ENCODE measurements around the gene PDZRN3.

The PDZRN3 gene

DNA sequence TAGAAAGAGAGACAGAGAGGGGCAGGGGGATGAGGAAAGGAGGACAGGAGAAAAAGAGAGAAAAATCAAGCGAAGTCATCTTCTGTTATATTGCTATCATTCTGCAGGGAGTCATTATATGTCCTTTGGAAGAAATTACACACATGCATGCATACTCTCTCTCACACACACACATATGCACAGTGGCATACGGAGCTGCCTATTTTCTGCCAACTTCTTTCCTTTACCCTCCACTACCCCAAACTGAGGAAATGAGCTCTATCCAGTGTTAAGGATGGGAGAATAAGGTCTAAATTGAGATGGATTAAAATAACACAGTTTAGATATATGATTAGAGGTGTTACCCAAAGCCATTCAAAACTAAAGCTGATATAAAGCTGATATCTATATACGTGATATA, 48.8 kb downstream of the PDZRN3 start:
- no peak for ATAC-seq
- TF ChIP-seq, protein P1, sequence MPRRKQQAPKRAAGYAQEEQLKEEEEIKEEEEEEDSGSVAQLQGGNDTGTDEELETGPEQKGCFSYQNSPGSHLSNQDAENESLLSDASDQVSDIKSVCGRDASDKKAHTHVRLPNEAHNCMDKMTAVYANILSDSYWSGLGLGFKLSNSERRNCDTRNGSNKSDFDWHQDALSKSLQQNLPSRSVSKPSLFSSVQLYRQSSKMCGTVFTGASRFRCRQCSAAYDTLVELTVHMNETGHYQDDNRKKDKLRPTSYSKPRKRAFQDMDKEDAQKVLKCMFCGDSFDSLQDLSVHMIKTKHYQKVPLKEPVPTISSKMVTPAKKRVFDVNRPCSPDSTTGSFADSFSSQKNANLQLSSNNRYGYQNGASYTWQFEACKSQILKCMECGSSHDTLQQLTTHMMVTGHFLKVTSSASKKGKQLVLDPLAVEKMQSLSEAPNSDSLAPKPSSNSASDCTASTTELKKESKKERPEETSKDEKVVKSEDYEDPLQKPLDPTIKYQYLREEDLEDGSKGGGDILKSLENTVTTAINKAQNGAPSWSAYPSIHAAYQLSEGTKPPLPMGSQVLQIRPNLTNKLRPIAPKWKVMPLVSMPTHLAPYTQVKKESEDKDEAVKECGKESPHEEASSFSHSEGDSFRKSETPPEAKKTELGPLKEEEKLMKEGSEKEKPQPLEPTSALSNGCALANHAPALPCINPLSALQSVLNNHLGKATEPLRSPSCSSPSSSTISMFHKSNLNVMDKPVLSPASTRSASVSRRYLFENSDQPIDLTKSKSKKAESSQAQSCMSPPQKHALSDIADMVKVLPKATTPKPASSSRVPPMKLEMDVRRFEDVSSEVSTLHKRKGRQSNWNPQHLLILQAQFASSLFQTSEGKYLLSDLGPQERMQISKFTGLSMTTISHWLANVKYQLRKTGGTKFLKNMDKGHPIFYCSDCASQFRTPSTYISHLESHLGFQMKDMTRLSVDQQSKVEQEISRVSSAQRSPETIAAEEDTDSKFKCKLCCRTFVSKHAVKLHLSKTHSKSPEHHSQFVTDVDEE (CRISPR knock-in tag; IDR thresholded peaks at IDR 0.05): no peak

DNA sequence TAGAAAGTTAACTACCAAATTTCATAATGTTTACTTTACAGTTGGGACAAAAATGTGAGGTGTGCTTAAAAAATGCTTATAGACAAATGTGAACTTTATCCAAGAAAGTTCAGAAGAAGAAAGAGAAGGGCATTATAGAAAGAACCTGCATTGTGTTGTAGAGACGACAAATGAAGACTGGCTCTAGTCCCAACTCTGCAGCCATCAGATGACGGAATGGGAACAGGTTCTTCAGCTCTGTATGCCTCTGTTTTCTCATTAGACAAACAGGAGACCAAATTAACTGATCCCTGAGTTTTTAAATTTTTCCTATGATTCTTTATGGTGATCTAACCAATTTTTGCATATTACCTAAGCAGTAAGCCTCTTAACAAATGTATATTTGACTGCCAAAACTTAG, 49.2 kb downstream of the PDZRN3 start:
- TF ChIP-seq OSR1 (CRISPR knock-in tag; IDR thresholded peaks at IDR 0.05): no peak
- no peak for TF ChIP-seq ZNF565 (CRISPR knock-in tag; conservative IDR thresholded peaks at IDR 0.05; ENCODE audit: low read depth)
- no peak for TF ChIP-seq TCF4 (CRISPR knock-in tag; IDR thresholded peaks at IDR 0.05; ENCODE audit: borderline replicate concordance)
- ATAC-seq: no peak

GRCh38 chr3:73573204-73573603, 51.5 kb downstream of the PDZRN3 start:
- TF ChIP-seq ESRRG (CRISPR knock-in tag; IDR thresholded peaks at IDR 0.05): no peak
- no peak for TF ChIP-seq SNAI2 (CRISPR knock-in tag; IDR thresholded peaks at IDR 0.05)
- TF ChIP-seq BACH2 (CRISPR knock-in tag; IDR thresholded peaks at IDR 0.05; ENCODE audit: borderline replicate concordance): no peak
- TF ChIP-seq GLIS3 (CRISPR knock-in tag; IDR thresholded peaks at IDR 0.05): no peak
- no peak for ATAC-seq

DNA sequence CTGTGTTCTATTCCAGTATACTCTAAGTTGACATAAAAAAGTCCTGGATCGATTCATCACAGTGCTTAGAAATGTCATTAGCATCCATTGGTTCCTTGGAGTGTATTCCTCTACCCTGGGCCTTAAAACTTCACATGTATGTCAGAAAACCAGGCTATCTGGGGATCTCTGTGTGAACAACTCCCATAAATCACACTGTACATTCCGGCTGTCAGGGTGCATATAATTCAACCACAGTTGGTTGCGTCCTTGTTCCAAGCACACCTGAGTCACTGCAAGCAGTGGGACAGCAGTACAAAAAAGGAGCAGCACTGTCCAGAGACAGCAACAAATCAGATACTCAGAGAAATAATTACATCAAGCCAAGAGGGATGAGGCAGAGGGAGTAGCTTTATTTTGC, 52.4 kb downstream of the PDZRN3 start:
- peak; percentile 41 for ATAC-seq
- TF ChIP-seq ISL1 (CRISPR knock-in tag; IDR thresholded peaks at IDR 0.05) (peak; percentile 33; the same call in 1 of the 2 replicates), CSRNP3 (CRISPR knock-in tag; IDR thresholded peaks at IDR 0.05) (no peak), PATZ1 (CRISPR knock-in tag; IDR thresholded peaks at IDR 0.05; ENCODE audit: borderline replicate concordance) (peak; percentile 38; the same call in 1 of the 2 replicates), SNAI2 (CRISPR knock-in tag; IDR thresholded peaks at IDR 0.05) (0 out of 2 replicates have a peak, but pooled peaks have one; percentile 43), OSR1 (CRISPR knock-in tag; IDR thresholded peaks at IDR 0.05) (no peak), PPARA (CRISPR knock-in tag; IDR thresholded peaks at IDR 0.05; ENCODE audit: borderline replicate concordance) (no peak), ZFP3 (CRISPR knock-in tag; IDR thresholded peaks at IDR 0.05) (no peak), TCF4 (CRISPR knock-in tag; IDR thresholded peaks at IDR 0.05; ENCODE audit: borderline replicate concordance) (no peak), CSDC2 (CRISPR knock-in tag; IDR thresholded peaks at IDR 0.05) (no peak), RARB (CRISPR knock-in tag; IDR thresholded peaks at IDR 0.05) (no peak), ZNF70 (CRISPR knock-in tag; IDR thresholded peaks at IDR 0.05) (no peak)

GRCh38 chr3:73571238-73571794, 53.4 kb downstream of the PDZRN3 start:
- ATAC-seq: no peak
- TF ChIP-seq, protein P1 (CRISPR knock-in tag; IDR thresholded peaks at IDR 0.05): no peak
- TF ChIP-seq PPARA (CRISPR knock-in tag; IDR thresholded peaks at IDR 0.05; ENCODE audit: borderline replicate concordance) (no peak), ZNF8 (CRISPR knock-in tag; IDR thresholded peaks at IDR 0.05) (no peak), CSDC2 (CRISPR knock-in tag; IDR thresholded peaks at IDR 0.05) (no peak), ZNF70 (CRISPR knock-in tag; IDR thresholded peaks at IDR 0.05) (no peak), OSR1 (CRISPR knock-in tag; IDR thresholded peaks at IDR 0.05) (no peak), SNAI2 (CRISPR knock-in tag; IDR thresholded peaks at IDR 0.05) (no peak), TOX (CRISPR knock-in tag; IDR thresholded peaks at IDR 0.05; ENCODE audit: borderline replicate concordance) (no peak), ZC3H10 (CRISPR knock-in tag; IDR thresholded peaks at IDR 0.05) (no peak), POU6F1 (CRISPR knock-in tag; IDR thresholded peaks at IDR 0.05; ENCODE audit: borderline replicate concordance, low read depth) (no peak), RARB (CRISPR knock-in tag; IDR thresholded peaks at IDR 0.05) (no peak), ZFP3 (CRISPR knock-in tag; IDR thresholded peaks at IDR 0.05) (no peak), ZNF565 (CRISPR knock-in tag; conservative IDR thresholded peaks at IDR 0.05; ENCODE audit: low read depth) (no peak), PATZ1 (CRISPR knock-in tag; IDR thresholded peaks at IDR 0.05; ENCODE audit: borderline replicate concordance) (no peak), ESRRG (CRISPR knock-in tag; IDR thresholded peaks at IDR 0.05) (no peak)
